DND-41 (cell line): ENCODE results near the gene AGXT.

ENCODE experiments used
- ATAC-seq: fragments of 200-7000 bp; cut with Tn5 transposase; 3 replicates; pipeline ENCODE4 v1.9.1; 2021; ENCODE audit warnings: low read depth; ENCODE audit not compliant: insufficient read depth
- DNase-seq: peaks from one replicate; pipeline ENCODE4 v3.0.0-alpha.2; 2020
- H2AFZ ChIP-seq: 2 replicates; pipeline ENCODE4 v1.6.0; 2012; ENCODE audit warnings: low read depth, low read length
- H3K27ac ChIP-seq: 2 replicates; pipeline ENCODE4 v1.5.1; 2012; ENCODE audit warnings: low read length, inconsistent platforms
- H3K27me3 ChIP-seq: fragments of 200-600 bp; sonication (generic); 2 replicates; pipeline ENCODE4 v1.6.0; 2012; ENCODE audit warnings: low read length, mild to moderate bottlenecking, inconsistent platforms; ENCODE audit not compliant: insufficient read depth, poor library complexity
- H3K36me3 ChIP-seq: 2 replicates; pipeline ENCODE4 v1.5.1; 2012; ENCODE audit warnings: low read length, inconsistent platforms; ENCODE audit not compliant: insufficient read depth
- H3K4me1 ChIP-seq: 2 replicates; pipeline ENCODE4 v1.5.1; 2012; ENCODE audit warnings: mild to moderate bottlenecking, low read length; ENCODE audit not compliant: insufficient read depth
- H3K4me2 ChIP-seq: 2 replicates; pipeline ENCODE4 v1.6.0; 2012; ENCODE audit warnings: mild to moderate bottlenecking, moderate library complexity, low read length, inconsistent platforms; ENCODE audit not compliant: insufficient read depth
- H3K4me3 ChIP-seq, 2 experiments: fragments of 200-600 bp in 1 of 2; shearing (Covaris generic) in 1 of 2; 2 replicates each; pipeline ENCODE4 v1.5.1; 2012 to 2016; ENCODE audit warnings: inconsistent platforms in 2 of 2, low read length in 2 of 2, mild to moderate bottlenecking in 2 of 2, low read depth in 1 of 2, moderate library complexity in 1 of 2
- H3K79me2 ChIP-seq: 2 replicates; pipeline ENCODE4 v1.6.0; 2012; ENCODE audit warnings: low read length, inconsistent platforms; ENCODE audit not compliant: insufficient read depth
- H3K9ac ChIP-seq: 2 replicates; pipeline ENCODE4 v1.6.0; 2012; ENCODE audit warnings: low read depth, mild to moderate bottlenecking, inconsistent platforms, low read length, moderate library complexity
- H3K9me3 ChIP-seq: 2 replicates; pipeline ENCODE4 v1.5.1; 2012; ENCODE audit warnings: low read length, moderate library complexity, mild to moderate bottlenecking, inconsistent platforms; ENCODE audit not compliant: insufficient read depth, severe bottlenecking
- H4K20me1 ChIP-seq: 2 replicates; pipeline ENCODE4 v1.6.0; 2012; ENCODE audit warnings: low read length; ENCODE audit not compliant: insufficient read depth
- CTCF ChIP-seq: IDR thresholded peaks from 2 replicates; pipeline ENCODE4 v1.5.1; 2012; ENCODE audit warnings: borderline replicate concordance, low read length, moderate library complexity, mild to moderate bottlenecking; ENCODE audit not compliant: poor library complexity, severe bottlenecking; ENCODE audit errors: extremely low read depth
- EZH2 ChIP-seq: IDR thresholded peaks from 3 replicates; pipeline ENCODE4 v1.6.1; 2012; ENCODE audit warnings: borderline replicate concordance, low read depth, mild to moderate bottlenecking, moderate library complexity, low read length, inconsistent platforms; ENCODE audit not compliant: severe bottlenecking

AGXT gene

GRCh38 chr2:240861547-240861946, 7.1 kb upstream of the AGXT start:
- H3K79me2 ChIP-seq: no peaks in the 10 kb centered on the region
- no peak overlapping the region for H3K4me2 ChIP-seq
- H3K4me1 ChIP-seq: no peaks in the 10 kb centered on the region
- no peak for TF ChIP-seq CTCF
- TF ChIP-seq EZH2: no peak
- H3K9me3 ChIP-seq: no peaks in the 10 kb centered on the region
- no peaks in the 10 kb centered on the region for H3K36me3 ChIP-seq
- no peak overlapping the region for H3K4me3 ChIP-seq
- H3K27me3 ChIP-seq: peaks cover 30% of the 10 kb centered on the region
- DNase-seq (no peak), ATAC-seq (no peak)
- no peak overlapping the region for H3K9ac ChIP-seq
- peaks cover 6% of the 10 kb centered on the region; the same call in 1 of the 2 replicates for H4K20me1 ChIP-seq
- H3K27ac ChIP-seq: no peak overlapping the region
- no peak overlapping the region for H2AFZ ChIP-seq

GRCh38 chr2:240864475-240864874, 4.1 kb upstream of the AGXT start:
- DNase-seq (no peak), ATAC-seq (no peak)
- no peak overlapping the region for H2AFZ ChIP-seq
- H3K9ac ChIP-seq: no peak overlapping the region
- no peaks in the 10 kb centered on the region for H3K4me1 ChIP-seq
- H3K27me3 ChIP-seq: peaks cover 47% of the 10 kb centered on the region
- no peak overlapping the region for H3K4me2 ChIP-seq
- H3K9me3 ChIP-seq: no peaks in the 10 kb centered on the region
- no peak overlapping the region for H3K4me3 ChIP-seq
- H3K36me3 ChIP-seq: no peaks in the 10 kb centered on the region
- H3K79me2 ChIP-seq: no peaks in the 10 kb centered on the region
- peaks cover 4% of the 10 kb centered on the region; the same call in 1 of the 2 replicates for H4K20me1 ChIP-seq
- H3K27ac ChIP-seq: no peak overlapping the region
- no peak for TF ChIP-seq EZH2
- TF ChIP-seq CTCF: no peak

GRCh38 chr2:240865391-240865790, 3.2 kb upstream of the AGXT start:
- TF ChIP-seq CTCF: no peak
- DNase-seq (no peak), ATAC-seq (no peak)
- H4K20me1 ChIP-seq: peaks cover 4% of the 10 kb centered on the region; the same call in 1 of the 2 replicates
- H3K27ac ChIP-seq: no peak overlapping the region
- H3K4me3 ChIP-seq: no peak overlapping the region
- no peaks in the 10 kb centered on the region for H3K4me1 ChIP-seq
- peaks cover 43% of the 10 kb centered on the region for H3K27me3 ChIP-seq
- no peaks in the 10 kb centered on the region for H3K9me3 ChIP-seq
- no peak overlapping the region for H3K9ac ChIP-seq
- H2AFZ ChIP-seq: no peak overlapping the region
- no peaks in the 10 kb centered on the region for H3K36me3 ChIP-seq
- no peak overlapping the region for H3K4me2 ChIP-seq
- H3K79me2 ChIP-seq: no peaks in the 10 kb centered on the region
